SW 1271 (cell line): ENCODE measurements around the gene PAMR1.

ENCODE experiments used
- DNase-seq, 2 experiments: peaks; one replicate each; lab custom pipeline; 2025; lab: John Stamatoyannopoulos, UW

The PAMR1 gene

GRCh38 chr11:35402751-35403660 is 122.4 kb downstream of the PAMR1 start:
- no peak for DNase-seq

GRCh38 chr11:35398881-35399280 is 126.5 kb downstream of the PAMR1 start:
- no peak for DNase-seq

- DNase-seq = no peak
Measured at GRCh38 chr11:35394941-35395340, 130.5 kb downstream of the PAMR1 start.

GRCh38 chr11:35393098-35393497 is 132.3 kb downstream of the PAMR1 start:
- no peak for DNase-seq

- DNase-seq = peak; percentile 17 to 66
Measured at GRCh38 chr11:35391922-35392688, 133.3 kb downstream of the PAMR1 start.

GRCh38 chr11:35390737-35391682 is 134.4 kb downstream of the PAMR1 start:
- DNase-seq = peak; percentile 19 to 26

- DNase-seq = no peak
Measured at GRCh38 chr11:35389897-35390465, 135.4 kb downstream of the PAMR1 start.

- DNase-seq = no peak
Measured at GRCh38 chr11:35389112-35389511, 136.3 kb downstream of the PAMR1 start.

- DNase-seq = no peak
Measured at GRCh38 chr11:35388061-35388460, 137.4 kb downstream of the PAMR1 start.

GRCh38 chr11:35387111-35387982 is 138.1 kb downstream of the PAMR1 start:
- DNase-seq = peak in 1 of 2 experiments; percentile 25

- no peak for DNase-seq
Measured at GRCh38 chr11:35383953-35384352, 141.5 kb downstream of the PAMR1 start.
